ENCODE data around the gene MBTPS2.

The MBTPS2 gene

GRCh38 chrX:21839334-21840192 is at the start of gene MBTPS2:
TSS of gene MBTPS2 (plus strand) at chrX:21839617. CDS start at chrX:21839735, 118 bp downstream.
- no peaks in the 10 kb centered on the region for H3K27me3 ChIP-seq (ENCODE audit: insufficient read depth, low read length)
- H3K27ac ChIP-seq (ENCODE audit: low read length): peak within 1 kb of the TSS; percentile 57
- no peaks in the 10 kb centered on the region for H3K4me1 ChIP-seq (ENCODE audit: insufficient read depth, low read length)
- H3K9me3 ChIP-seq (ENCODE audit: insufficient read depth, low read depth, low read length): no peaks in the 10 kb centered on the region
- peaks cover 4% of the 10 kb centered on the region; the same call in 1 of the 2 replicates for H3K36me3 ChIP-seq (ENCODE audit: insufficient read depth, low read depth, low read length)
- H3K9ac ChIP-seq (ENCODE audit: low read depth, low read length): peak within 1 kb of the TSS; percentile 90
- peak within 1 kb of the TSS; percentile 91 for H3K4me3 ChIP-seq (ENCODE audit: low read length)

GRCh38 chrX:21798677-21799219 is 40.7 kb upstream of the MBTPS2 start:
- Histone ChIP-seq H3K9ac (ENCODE audit: low read depth, low read length) (no peak overlapping the region), H3K27me3 (ENCODE audit: insufficient read depth, low read length) (no peaks in the 10 kb centered on the region), H3K36me3 (ENCODE audit: insufficient read depth, low read depth, low read length) (no peaks in the 10 kb centered on the region)

GRCh38 chrX:21799767-21800166 is 39.6 kb upstream of the MBTPS2 start:
- Histone ChIP-seq H3K27ac (ENCODE audit: low read length) (no peak overlapping the region), H3K36me3 (ENCODE audit: insufficient read depth, low read depth, low read length) (no peaks in the 10 kb centered on the region), H3K4me3 (ENCODE audit: low read length) (no peak overlapping the region), H3K4me1 (ENCODE audit: insufficient read depth, low read length) (no peaks in the 10 kb centered on the region), H3K9me3 (ENCODE audit: insufficient read depth, low read depth, low read length) (no peaks in the 10 kb centered on the region), H3K9ac (ENCODE audit: low read depth, low read length) (no peak overlapping the region), H3K27me3 (ENCODE audit: insufficient read depth, low read length) (no peaks in the 10 kb centered on the region)

More at GRCh38 chrX:21798677-21799219, 40.7 kb upstream of the MBTPS2 start:
- H3K27ac ChIP-seq (ENCODE audit: low read length): no peak overlapping the region
- no peaks in the 10 kb centered on the region for H3K4me1 ChIP-seq (ENCODE audit: insufficient read depth, low read length)
- H3K9me3 ChIP-seq (ENCODE audit: insufficient read depth, low read depth, low read length): no peaks in the 10 kb centered on the region
- no peak overlapping the region for H3K4me3 ChIP-seq (ENCODE audit: low read length)

GRCh38 chrX:21800344-21800770 is 39.1 kb upstream of the MBTPS2 start:
- H3K9ac ChIP-seq (ENCODE audit: low read depth, low read length): no peak overlapping the region
- H3K9me3 ChIP-seq (ENCODE audit: insufficient read depth, low read depth, low read length): no peaks in the 10 kb centered on the region
- no peaks in the 10 kb centered on the region for H3K4me1 ChIP-seq (ENCODE audit: insufficient read depth, low read length)
- H3K4me3 ChIP-seq (ENCODE audit: low read length): no peak overlapping the region
- H3K27me3 ChIP-seq (ENCODE audit: insufficient read depth, low read length): no peaks in the 10 kb centered on the region
- no peak overlapping the region for H3K27ac ChIP-seq (ENCODE audit: low read length)
- H3K36me3 ChIP-seq (ENCODE audit: insufficient read depth, low read depth, low read length): no peaks in the 10 kb centered on the region

GRCh38 chrX:21802054-21802670 is 37.3 kb upstream of the MBTPS2 start:
- no peaks in the 10 kb centered on the region for H3K36me3 ChIP-seq (ENCODE audit: insufficient read depth, low read depth, low read length)
- H3K9ac ChIP-seq (ENCODE audit: low read depth, low read length): no peak overlapping the region
- no peaks in the 10 kb centered on the region for H3K4me1 ChIP-seq (ENCODE audit: insufficient read depth, low read length)
- no peak overlapping the region for H3K4me3 ChIP-seq (ENCODE audit: low read length)
- H3K9me3 ChIP-seq (ENCODE audit: insufficient read depth, low read depth, low read length): no peaks in the 10 kb centered on the region
- no peak overlapping the region for H3K27ac ChIP-seq (ENCODE audit: low read length)
- H3K27me3 ChIP-seq (ENCODE audit: insufficient read depth, low read length): no peaks in the 10 kb centered on the region

- no peaks in the 10 kb centered on the region for H3K9me3 ChIP-seq (ENCODE audit: insufficient read depth, low read depth, low read length)
- no peak overlapping the region for H3K9ac ChIP-seq (ENCODE audit: low read depth, low read length)
- H3K36me3 ChIP-seq (ENCODE audit: insufficient read depth, low read depth, low read length): no peaks in the 10 kb centered on the region
- no peaks in the 10 kb centered on the region for H3K27me3 ChIP-seq (ENCODE audit: insufficient read depth, low read length)
- H3K27ac ChIP-seq (ENCODE audit: low read length): no peak overlapping the region
- no peak overlapping the region for H3K4me3 ChIP-seq (ENCODE audit: low read length)
- H3K4me1 ChIP-seq (ENCODE audit: insufficient read depth, low read length): no peaks in the 10 kb centered on the region
These were observed 36.6 kb upstream of the MBTPS2 start for GRCh38 chrX:21802839-21803238.

GRCh38 chrX:21806691-21807090 is 32.7 kb upstream of the MBTPS2 start:
- Histone ChIP-seq H3K36me3 (ENCODE audit: insufficient read depth, low read depth, low read length) (no peaks in the 10 kb centered on the region), H3K9ac (ENCODE audit: low read depth, low read length) (no peak overlapping the region), H3K9me3 (ENCODE audit: insufficient read depth, low read depth, low read length) (peaks cover 8% of the 10 kb centered on the region; the same call in 1 of the 2 replicates), H3K27ac (ENCODE audit: low read length) (no peak overlapping the region), H3K4me3 (ENCODE audit: low read length) (no peak overlapping the region), H3K27me3 (ENCODE audit: insufficient read depth, low read length) (no peaks in the 10 kb centered on the region), H3K4me1 (ENCODE audit: insufficient read depth, low read length) (no peaks in the 10 kb centered on the region)

- H3K4me1 ChIP-seq (ENCODE audit: insufficient read depth, low read length): peaks cover 17% of the 10 kb centered on the region
- H3K27ac ChIP-seq (ENCODE audit: low read length): no peak overlapping the region
These were observed 27.6 kb upstream of the MBTPS2 start for GRCh38 chrX:21811832-21812231.

GRCh38 chrX:21812628-21813027 is 26.8 kb upstream of the MBTPS2 start:
- H3K36me3 ChIP-seq (ENCODE audit: insufficient read depth, low read depth, low read length): no peaks in the 10 kb centered on the region
- H3K27ac ChIP-seq (ENCODE audit: low read length): peak overlapping the region; percentile 67
- peak overlapping the region; percentile 47; the same call in 1 of the 2 replicates for H3K9ac ChIP-seq (ENCODE audit: low read depth, low read length)
- peaks cover 14% of the 10 kb centered on the region; the same call in 1 of the 2 replicates for H3K9me3 ChIP-seq (ENCODE audit: insufficient read depth, low read depth, low read length)
- H3K27me3 ChIP-seq (ENCODE audit: insufficient read depth, low read length): no peaks in the 10 kb centered on the region
- H3K4me1 ChIP-seq (ENCODE audit: insufficient read depth, low read length): peaks cover 17% of the 10 kb centered on the region
- H3K4me3 ChIP-seq (ENCODE audit: low read length): peak overlapping the region; percentile 9

More at GRCh38 chrX:21811832-21812231, 27.6 kb upstream of the MBTPS2 start:
- H3K4me3 ChIP-seq (ENCODE audit: low read length): 0 out of 2 replicates have a peak overlapping the region, but pooled peaks have one; percentile 9
- H3K9me3 ChIP-seq (ENCODE audit: insufficient read depth, low read depth, low read length): peaks cover 14% of the 10 kb centered on the region; the same call in 1 of the 2 replicates
- H3K36me3 ChIP-seq (ENCODE audit: insufficient read depth, low read depth, low read length): no peaks in the 10 kb centered on the region
- H3K27me3 ChIP-seq (ENCODE audit: insufficient read depth, low read length): no peaks in the 10 kb centered on the region
- H3K9ac ChIP-seq (ENCODE audit: low read depth, low read length): no peak overlapping the region; the same call in 1 of the 2 replicates

GRCh38 chrX:21813612-21814368 is 25.6 kb upstream of the MBTPS2 start:
- no peaks in the 10 kb centered on the region for H3K36me3 ChIP-seq (ENCODE audit: insufficient read depth, low read depth, low read length)
- no peak overlapping the region for H3K4me3 ChIP-seq (ENCODE audit: low read length)
- peak overlapping the region; percentile 47 for H3K9ac ChIP-seq (ENCODE audit: low read depth, low read length)
- H3K9me3 ChIP-seq (ENCODE audit: insufficient read depth, low read depth, low read length): peaks cover 14% of the 10 kb centered on the region; the same call in 1 of the 2 replicates
- no peaks in the 10 kb centered on the region for H3K27me3 ChIP-seq (ENCODE audit: insufficient read depth, low read length)
- peaks cover 17% of the 10 kb centered on the region for H3K4me1 ChIP-seq (ENCODE audit: insufficient read depth, low read length)
- peak overlapping the region; percentile 67 for H3K27ac ChIP-seq (ENCODE audit: low read length)

- Histone ChIP-seq H3K9ac (ENCODE audit: low read depth, low read length) (no peak overlapping the region), H3K4me3 (ENCODE audit: low read length) (no peak overlapping the region)
These were observed 23.3 kb upstream of the MBTPS2 start for GRCh38 chrX:21816136-21816535.

More at GRCh38 chrX:21816136-21816535, 23.3 kb upstream of the MBTPS2 start:
- Histone ChIP-seq H3K4me1 (ENCODE audit: insufficient read depth, low read length) (peaks cover 17% of the 10 kb centered on the region), H3K27ac (ENCODE audit: low read length) (no peak overlapping the region), H3K27me3 (ENCODE audit: insufficient read depth, low read length) (no peaks in the 10 kb centered on the region), H3K9me3 (ENCODE audit: insufficient read depth, low read depth, low read length) (peaks cover 12% of the 10 kb centered on the region; the same call in 1 of the 2 replicates), H3K36me3 (ENCODE audit: insufficient read depth, low read depth, low read length) (no peaks in the 10 kb centered on the region)

All from iPS-20b (cell line).